Effector memory CD4-positive, alpha-beta T cell (primary cell): Measurements from ENCODE around the gene TTLL9.

ENCODE experiments used
- DNase-seq, 3 donors: peaks; one replicate each; pipeline ENCODE4 v3.0.0-alpha.2; 2020
- H3K27ac ChIP-seq: 2 replicates; pipeline ENCODE4 v1.7.0; 2013; ENCODE audit warnings: mild to moderate bottlenecking, low read length, moderate library complexity; ENCODE audit not compliant: insufficient read depth, poor library complexity, severe bottlenecking
- H3K27me3 ChIP-seq: replicated peaks from 2 replicates; pipeline ENCODE4 v1.7.0; 2013; ENCODE audit warnings: mild to moderate bottlenecking, low read length; ENCODE audit not compliant: insufficient read depth, control insufficient read depth, poor library complexity, severe bottlenecking
- H3K36me3 ChIP-seq: 2 replicates; pipeline ENCODE4 v1.7.0; 2013; ENCODE audit warnings: mild to moderate bottlenecking, low read length, moderate library complexity; ENCODE audit not compliant: control insufficient read depth, insufficient read depth
- H3K4me1 ChIP-seq: 2 replicates; pipeline ENCODE4 v1.7.0; 2013; ENCODE audit warnings: low read length, mild to moderate bottlenecking; ENCODE audit not compliant: control insufficient read depth, insufficient read depth, poor library complexity, severe bottlenecking
- H3K4me3 ChIP-seq: 2 replicates; pipeline ENCODE4 v1.7.0; 2013; ENCODE audit warnings: low read length, low read depth, mild to moderate bottlenecking; ENCODE audit not compliant: insufficient read depth, poor library complexity, severe bottlenecking
- H3K9me3 ChIP-seq: 2 replicates; pipeline ENCODE4 v1.7.0; 2013; ENCODE audit warnings: mild to moderate bottlenecking, low read length, moderate library complexity; ENCODE audit not compliant: control insufficient read depth

TTLL9 gene

DNA sequence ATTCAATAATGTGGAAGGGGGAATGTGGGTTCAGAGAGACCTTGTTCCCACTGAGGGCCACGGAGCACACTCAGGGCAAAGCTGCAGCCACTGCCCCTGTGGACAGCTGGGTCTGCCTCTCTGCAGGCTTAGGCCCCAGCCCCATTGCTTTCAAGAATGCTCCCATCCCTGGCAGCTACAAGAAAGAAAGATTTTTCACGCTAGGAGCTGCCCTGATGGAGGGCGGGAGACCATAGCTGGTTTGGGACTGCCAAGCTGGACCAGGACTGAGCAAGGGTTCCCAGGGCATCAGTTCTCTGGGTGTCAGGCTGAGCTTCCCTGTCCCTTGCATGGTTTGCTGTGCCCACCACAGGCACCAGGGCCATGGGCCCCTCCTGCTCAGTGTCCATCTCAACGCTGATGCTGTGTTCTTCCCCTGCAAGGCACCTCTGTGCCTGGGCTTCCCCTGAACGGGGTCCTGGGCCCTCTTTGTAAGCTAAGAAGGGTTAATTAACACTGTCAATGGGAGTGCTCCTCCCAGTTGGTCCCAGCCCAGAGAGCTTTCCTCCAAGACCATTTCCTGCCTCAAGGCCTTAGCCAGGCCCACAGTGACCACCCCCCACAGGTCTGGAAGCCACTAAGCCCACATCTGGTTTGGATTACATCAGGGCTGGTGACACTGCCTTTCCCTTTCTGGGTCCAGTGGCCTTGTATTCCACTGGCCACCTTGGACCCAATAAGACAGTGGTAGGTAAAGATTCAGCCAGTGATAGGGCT lies 33.4 kb upstream of the TTLL9 start:
- no peaks in the 10 kb centered on the region for H3K4me1 ChIP-seq
- no peaks in the 10 kb centered on the region for H3K9me3 ChIP-seq
- H3K4me3 ChIP-seq = no peak overlapping the region

GRCh38 chr20:31837896-31838397 lies 32.5 kb upstream of the TTLL9 start:
- H3K4me1 ChIP-seq = no peaks in the 10 kb centered on the region
- DNase-seq = no peak
- H3K36me3 ChIP-seq = no peaks in the 10 kb centered on the region
- H3K27me3 ChIP-seq = no peaks in the 10 kb centered on the region
- no peaks in the 10 kb centered on the region for H3K9me3 ChIP-seq
- H3K4me3 ChIP-seq = no peak overlapping the region
- no peak overlapping the region for H3K27ac ChIP-seq

More for the DNA sequence above, 33.4 kb upstream of the TTLL9 start:
- H3K36me3 ChIP-seq = no peaks in the 10 kb centered on the region
- H3K27ac ChIP-seq = no peak overlapping the region
- H3K27me3 ChIP-seq = no peaks in the 10 kb centered on the region
- DNase-seq = no peak

- Histone ChIP-seq H3K36me3 (no peaks in the 10 kb centered on the region), H3K9me3 (no peaks in the 10 kb centered on the region), H3K27ac (no peak overlapping the region), H3K4me3 (no peak overlapping the region), H3K27me3 (no peaks in the 10 kb centered on the region), H3K4me1 (no peaks in the 10 kb centered on the region)
- DNase-seq = no peak
Measured at GRCh38 chr20:31838646-31839292, 31.7 kb upstream of the TTLL9 start.

DNA sequence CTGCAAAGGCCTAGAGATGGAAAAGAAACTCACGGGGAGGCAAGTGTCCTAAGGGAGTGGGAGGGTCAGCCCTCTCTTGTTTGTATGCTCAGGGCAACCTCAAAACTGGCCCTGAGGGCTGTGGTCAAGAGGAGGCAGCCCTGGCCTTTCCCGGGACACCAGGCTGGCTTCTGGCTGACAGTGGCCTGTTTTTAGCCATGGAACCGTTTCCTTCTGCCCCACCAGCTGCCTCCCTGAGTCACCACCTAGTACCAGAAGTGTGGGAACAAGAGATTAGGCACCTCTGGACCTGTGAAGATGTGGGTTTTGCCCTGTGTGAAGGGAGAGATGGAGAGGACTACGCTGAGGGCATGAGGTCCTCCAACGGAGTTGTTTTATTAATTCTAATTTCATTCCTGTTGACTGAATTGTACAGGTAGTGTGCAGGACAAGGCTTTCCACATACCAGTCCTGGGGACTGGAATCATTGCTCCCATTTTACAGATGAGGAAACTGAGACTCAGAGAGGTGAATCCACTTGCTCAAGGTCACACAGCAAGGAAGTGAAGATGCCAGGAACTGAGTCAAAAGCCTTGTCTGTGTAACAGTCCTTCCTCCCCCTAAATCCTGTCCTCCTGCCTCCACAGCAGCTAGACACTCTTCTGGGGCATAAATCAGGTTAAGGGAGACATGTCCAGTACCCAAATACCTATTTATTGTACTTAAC lies 30.5 kb upstream of the TTLL9 start:
- Histone ChIP-seq H3K27ac (no peak overlapping the region), H3K4me3 (no peak overlapping the region), H3K36me3 (no peaks in the 10 kb centered on the region), H3K4me1 (no peaks in the 10 kb centered on the region), H3K27me3 (no peaks in the 10 kb centered on the region), H3K9me3 (no peaks in the 10 kb centered on the region)
- DNase-seq = no peak

GRCh38 chr20:31840906-31841816 lies 29.3 kb upstream of the TTLL9 start:
- Histone ChIP-seq H3K27me3 (no peaks in the 10 kb centered on the region), H3K27ac (no peak overlapping the region), H3K4me1 (no peaks in the 10 kb centered on the region), H3K4me3 (no peak overlapping the region), H3K9me3 (no peaks in the 10 kb centered on the region), H3K36me3 (no peaks in the 10 kb centered on the region)
- no peak for DNase-seq

- H3K9me3 ChIP-seq = no peaks in the 10 kb centered on the region
- DNase-seq = no peak
- H3K27ac ChIP-seq = no peak overlapping the region
- H3K4me3 ChIP-seq = no peak overlapping the region
- H3K27me3 ChIP-seq = no peaks in the 10 kb centered on the region
- no peaks in the 10 kb centered on the region for H3K36me3 ChIP-seq
- no peaks in the 10 kb centered on the region for H3K4me1 ChIP-seq
Measured at GRCh38 chr20:31841928-31842327, 28.5 kb upstream of the TTLL9 start.

DNA sequence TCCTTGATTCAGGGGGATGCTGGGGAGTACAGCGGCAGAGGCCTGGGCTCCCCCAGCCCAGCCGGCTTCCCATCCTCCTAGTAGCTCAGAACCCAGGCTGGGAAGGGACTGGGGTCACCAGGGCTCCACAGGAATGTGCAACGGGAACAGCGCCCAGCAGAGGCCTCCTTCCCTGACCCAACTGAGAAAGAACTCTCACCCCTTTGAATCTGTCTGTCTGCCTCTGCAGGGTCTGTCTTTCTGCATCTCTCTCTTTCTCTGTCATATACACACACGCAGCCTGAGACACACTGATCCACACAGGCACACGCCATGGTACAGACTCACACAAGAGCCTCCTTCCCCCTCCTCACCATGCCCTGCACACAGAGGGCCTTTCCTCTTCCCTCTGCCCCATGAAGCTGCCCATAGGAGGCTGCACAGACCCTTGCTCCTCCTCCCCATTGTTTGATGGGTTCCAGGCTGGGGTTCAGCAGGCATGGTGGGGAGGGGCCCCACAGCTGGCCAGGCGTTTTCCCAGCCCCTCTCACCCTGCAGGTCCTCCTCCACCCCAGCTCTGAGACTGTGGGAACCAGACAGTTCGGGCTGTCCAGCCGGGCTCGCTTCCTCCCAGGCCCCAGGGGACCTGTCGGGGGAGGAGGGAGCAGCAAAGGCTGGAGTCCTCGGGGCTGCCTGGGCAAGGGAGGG lies 27.8 kb upstream of the TTLL9 start:
- Histone ChIP-seq H3K27me3 (no peaks in the 10 kb centered on the region), H3K27ac (no peak overlapping the region), H3K36me3 (no peaks in the 10 kb centered on the region), H3K4me3 (no peak overlapping the region), H3K9me3 (no peaks in the 10 kb centered on the region), H3K4me1 (no peaks in the 10 kb centered on the region)
- DNase-seq = no peak

DNA sequence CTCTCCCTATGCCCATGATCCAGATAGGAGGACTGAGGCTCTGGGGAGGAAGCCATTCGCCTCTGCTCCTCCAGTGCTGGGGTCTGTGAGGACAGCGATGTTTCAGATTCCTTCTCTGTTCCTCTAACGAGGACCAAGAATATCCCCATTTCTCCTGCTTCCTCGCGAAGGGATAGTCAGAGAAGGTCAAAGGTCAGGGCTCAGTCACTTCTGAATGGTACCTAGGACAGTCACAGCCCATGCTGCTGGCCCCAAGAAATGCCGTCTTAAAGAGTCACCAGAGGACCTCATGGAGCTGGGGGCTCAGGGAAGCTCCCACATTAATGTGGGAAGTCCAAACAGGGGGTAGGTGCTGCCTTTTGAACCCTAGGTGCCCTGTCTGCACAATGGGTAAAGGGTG lies 27.1 kb upstream of the TTLL9 start:
- no peaks in the 10 kb centered on the region for H3K27me3 ChIP-seq
- no peak overlapping the region for H3K4me3 ChIP-seq
- no peaks in the 10 kb centered on the region for H3K36me3 ChIP-seq
- no peaks in the 10 kb centered on the region for H3K4me1 ChIP-seq
- no peak for DNase-seq
- H3K9me3 ChIP-seq = no peaks in the 10 kb centered on the region
- no peak overlapping the region for H3K27ac ChIP-seq

GRCh38 chr20:31843881-31844280 lies 26.6 kb upstream of the TTLL9 start:
- Histone ChIP-seq H3K27me3 (no peaks in the 10 kb centered on the region), H3K4me3 (no peak overlapping the region), H3K27ac (no peak overlapping the region)

More at GRCh38 chr20:31843881-31844280, 26.6 kb upstream of the TTLL9 start:
- Histone ChIP-seq H3K9me3 (no peaks in the 10 kb centered on the region), H3K36me3 (no peaks in the 10 kb centered on the region), H3K4me1 (no peaks in the 10 kb centered on the region)
- no peak for DNase-seq
